Measurements from ENCODE around the gene SMIM11. TPM values are rescaled to one million over a fixed set of nuclear protein-coding genes. Genes with fewer than 3 reads are reported as not detected.

The SMIM11 gene, protein sequence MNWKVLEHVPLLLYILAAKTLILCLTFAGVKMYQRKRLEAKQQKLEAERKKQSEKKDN
- total RNA-seq: 1.2 and 3.7 TPM in 2 replicates

GRCh38 chr21:34374940-34375618 lies at the start of gene SMIM11:
Gene SMIM11 (plus strand): TSS chr21:34375507. CDS start chr21:34379505, 3,998 bp downstream.

GRCh38 chr21:34363733-34364132 lies 11.6 kb upstream of the SMIM11 start, which contains the start of gene KCNE2:
Gene KCNE2 (plus strand): TSS chr21:34364006. CDS start chr21:34370479, 6,473 bp downstream.

GRCh38 chr21:34423805-34424204 lies 48.5 kb downstream of the SMIM11 start, which contains the start of gene SMIM34:
Gene SMIM34 (minus strand): TSS chr21:34423951. CDS start chr21:34423839, 112 bp downstream.

Other genes with a start within 250 kb of the SMIM11 start
- gene KCNE2, start 11.5 kb upstream of the SMIM11 start, total RNA-seq: not detected in 2 replicates
- not detected in 2 replicates for gene SMIM34, start 48.4 kb downstream of the SMIM11 start, total RNA-seq
- gene KCNE1, start 136.7 kb downstream of the SMIM11 start, total RNA-seq: 0.11 and 0.26 TPM in 2 replicates
- gene RCAN1, start 239.6 kb downstream of the SMIM11 start, total RNA-seq: 21.8 and 32.8 TPM in 2 replicates

All from dermis lymphatic vessel endothelial cell (primary cell).